Skeletal muscle tissue (tissue), 2 donors: ENCODE measurements around the gene UBLCP1. TPM values are rescaled to one million over a fixed set of nuclear protein-coding genes. Genes with fewer than 3 reads are reported as not detected.

ENCODE experiments used
- small RNA-seq: library from RNA; depleted of rRNA; stranded (forward); fragments of <200 nt; gene quantifications from one replicate; pipeline ENCODE3, GENCODE V24; 2014
- total RNA-seq: library from RNA; depleted of rRNA; stranded (reverse); fragments of >200 nt; gene quantifications from one replicate; pipeline ENCODE4 v1.2.3, GENCODE V29; 2014

UBLCP1 gene
- total RNA-seq, 1 donor from 2014 or later: 4.7 TPM

Small RNA genes lying within 50 kb of the gene (small RNA-seq; reads per million reads assigned to genes)
- gene RF00263: not detected
- not detected for gene RNU4ATAC2P

Other genes starting within 250 kb of the UBLCP1 start
- gene EBF1, start 163.4 kb upstream of the UBLCP1 start, total RNA-seq: 18.8 TPM
- gene RNF145, start 53.7 kb upstream of the UBLCP1 start, total RNA-seq: 44.9 TPM
- gene IL12B, start 67.2 kb downstream of the UBLCP1 start, total RNA-seq: not detected